Left lobe of liver (tissue), 2 donors: ENCODE results near the gene ZNF576. TPM values are rescaled to one million over a fixed set of nuclear protein-coding genes. Genes with fewer than 3 reads are reported as not detected.
"Not testable (repeated sequence)": the region's sequence is repeated elsewhere in the genome, so short reads cannot be mapped to it uniquely, and the experiment has no call there.

Experiments used
- ATAC-seq: fragments of 200-7000 bp; cut with Tn5 transposase; one replicate; pipeline ENCODE4 v1.9.1; 2020; ENCODE audit warnings: mild to moderate bottlenecking, moderate library complexity
- DNase-seq: peaks from one replicate; pipeline ENCODE4 v3.0.0-alpha.2; 2020; ENCODE audit warnings: low spot score
- total RNA-seq: library from RNA; stranded (reverse); gene quantifications from one replicate; pipeline ENCODE4 v1.2.1, GENCODE V29; 2021
- donor health status: DM: no; HTN: no; CAD: no; lungs with moderate emphysema.
- donor health status: DM: no; HTN: yes; CAD: no.

ZNF576 gene
- total RNA-seq, 1 donor from 2014 or later: 7.7 TPM

GRCh38 chr19:43598445-43599240 is 2.2 kb downstream of the ZNF576 start:
- DNase-seq (no peak), ATAC-seq (no peak)

GRCh38 chr19:43599635-43600295 is 3.4 kb downstream of the ZNF576 start:
- DNase-seq (no peak), ATAC-seq (no peak)

GRCh38 chr19:43600326-43600725 is 3.9 kb downstream of the ZNF576 start:
- ATAC-seq, DNase-seq: not testable (repeated sequence)

GRCh38 chr19:43605875-43606568 is 9.6 kb downstream of the ZNF576 start:
- ATAC-seq (no peak), DNase-seq (no peak)

- no peak for ATAC-seq
- DNase-seq: no peak
Observed at GRCh38 chr19:43606569-43607229, 10.3 kb downstream of the ZNF576 start.

- DNase-seq (no peak), ATAC-seq (no peak)
Observed at GRCh38 chr19:43607238-43608205, 11.1 kb downstream of the ZNF576 start.

GRCh38 chr19:43609872-43610271 is 13.5 kb downstream of the ZNF576 start:
- no peak for DNase-seq
- no peak for ATAC-seq

- ATAC-seq (no peak), DNase-seq (no peak)
Observed at GRCh38 chr19:43610493-43610892, 14.1 kb downstream of the ZNF576 start.

GRCh38 chr19:43611788-43612187 is 15.4 kb downstream of the ZNF576 start, which contains the start of gene SRRM5:
SRRM5 (plus strand) TSS chr19:43612088; CDS start chr19:43612122, 34 bp downstream.
- ATAC-seq (no peak), DNase-seq (no peak)

GRCh38 chr19:43612374-43612773 is 16.0 kb downstream of the ZNF576 start:
- ATAC-seq (no peak), DNase-seq (no peak)

- ATAC-seq (no peak), DNase-seq (no peak)
Observed at GRCh38 chr19:43616306-43616705, 19.9 kb downstream of the ZNF576 start.

- ATAC-seq (no peak), DNase-seq (no peak)
Observed at GRCh38 chr19:43616954-43617353, 20.6 kb downstream of the ZNF576 start.

- ATAC-seq: peak; percentile 56
- no peak for DNase-seq
Observed at GRCh38 chr19:43618921-43619261, 22.5 kb downstream of the ZNF576 start.

- peak; percentile 89 for ATAC-seq
- DNase-seq: peak; percentile 88
Observed at GRCh38 chr19:43619262-43620060, 23.1 kb downstream of the ZNF576 start, which contains the start of gene ZNF428. ZNF428 (minus strand) TSS chr19:43619629; CDS start chr19:43614304, 5,325 bp downstream.

GRCh38 chr19:43620061-43621001 is 23.9 kb downstream of the ZNF576 start:
- DNase-seq: no peak
- ATAC-seq: no peak

- DNase-seq: no peak
- no peak for ATAC-seq
Observed at GRCh38 chr19:43622070-43622469, 25.7 kb downstream of the ZNF576 start.

GRCh38 chr19:43622956-43623355 is 26.6 kb downstream of the ZNF576 start:
- no peak for ATAC-seq
- DNase-seq: no peak
